Measurements from ENCODE around the gene CDT1.

CDT1 gene

DNA sequence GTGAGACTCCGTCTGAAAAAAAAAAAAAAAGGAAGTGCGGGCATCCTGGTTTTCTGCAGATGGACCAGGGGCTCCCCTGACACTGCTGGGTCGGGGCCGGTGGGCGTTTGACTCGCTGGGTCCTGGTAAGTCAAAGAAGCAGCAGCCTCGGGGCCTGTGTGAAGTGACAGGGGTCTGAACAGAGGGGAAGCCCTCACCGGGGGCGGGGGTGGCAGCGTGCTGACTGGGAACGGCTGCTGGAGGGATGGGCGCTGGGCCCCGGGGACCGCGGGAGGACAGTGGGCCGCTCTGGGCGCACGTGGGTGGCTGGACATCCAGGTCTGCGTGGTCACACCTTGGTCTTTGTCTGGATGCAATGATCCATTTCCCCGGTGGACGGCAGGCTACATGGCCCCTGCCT lies 45.0 kb downstream of the CDT1 start:
- H3K4me3 ChIP-seq (ENCODE audit: low read depth, low read length), result no peak overlapping the region
- DNase-seq (ENCODE audit: low read depth), result no peak
- TF ChIP-seq, protein P1, sequence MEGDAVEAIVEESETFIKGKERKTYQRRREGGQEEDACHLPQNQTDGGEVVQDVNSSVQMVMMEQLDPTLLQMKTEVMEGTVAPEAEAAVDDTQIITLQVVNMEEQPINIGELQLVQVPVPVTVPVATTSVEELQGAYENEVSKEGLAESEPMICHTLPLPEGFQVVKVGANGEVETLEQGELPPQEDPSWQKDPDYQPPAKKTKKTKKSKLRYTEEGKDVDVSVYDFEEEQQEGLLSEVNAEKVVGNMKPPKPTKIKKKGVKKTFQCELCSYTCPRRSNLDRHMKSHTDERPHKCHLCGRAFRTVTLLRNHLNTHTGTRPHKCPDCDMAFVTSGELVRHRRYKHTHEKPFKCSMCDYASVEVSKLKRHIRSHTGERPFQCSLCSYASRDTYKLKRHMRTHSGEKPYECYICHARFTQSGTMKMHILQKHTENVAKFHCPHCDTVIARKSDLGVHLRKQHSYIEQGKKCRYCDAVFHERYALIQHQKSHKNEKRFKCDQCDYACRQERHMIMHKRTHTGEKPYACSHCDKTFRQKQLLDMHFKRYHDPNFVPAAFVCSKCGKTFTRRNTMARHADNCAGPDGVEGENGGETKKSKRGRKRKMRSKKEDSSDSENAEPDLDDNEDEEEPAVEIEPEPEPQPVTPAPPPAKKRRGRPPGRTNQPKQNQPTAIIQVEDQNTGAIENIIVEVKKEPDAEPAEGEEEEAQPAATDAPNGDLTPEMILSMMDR (IDR thresholded peaks at IDR 0.05; ENCODE audit: low read depth, low read length, missing control alignments), result no peak
- in situ Hi-C loops (cut with HindIII; ENCODE audit: low sequenced_read_pairs), result no loop called here

DNA sequence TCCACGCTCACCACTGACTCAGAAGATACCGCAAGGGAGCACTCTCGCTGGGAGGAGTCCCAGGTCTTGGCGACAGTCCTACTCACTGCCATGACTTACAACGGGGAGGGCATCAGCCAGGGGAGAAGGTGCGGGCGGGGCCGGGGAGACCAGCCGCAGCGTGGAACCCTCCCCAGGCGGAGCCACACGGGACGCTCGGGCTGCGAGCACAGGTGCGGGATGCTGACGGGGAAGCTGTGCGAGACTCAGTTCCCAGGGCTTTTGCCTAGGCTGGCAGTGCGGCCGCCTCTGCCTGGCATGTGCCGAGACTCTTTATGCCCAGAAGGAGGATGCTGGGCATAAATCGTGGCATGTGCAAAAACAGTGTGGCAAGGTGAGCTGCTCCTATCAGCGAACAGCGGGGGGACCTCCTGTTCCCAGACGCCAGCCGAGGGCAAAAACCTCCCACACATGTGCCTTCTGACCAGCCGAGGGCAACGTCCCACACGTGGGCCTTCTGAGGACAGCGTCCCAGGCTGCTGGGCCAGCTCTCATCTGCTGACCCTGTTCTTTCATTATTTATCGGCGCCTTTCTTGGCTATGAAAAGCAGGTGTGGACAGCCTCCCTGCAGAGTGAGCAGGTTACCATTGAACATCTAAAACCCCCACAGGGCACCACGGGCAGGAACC lies 47.1 kb downstream of the CDT1 start:
- H3K4me3 ChIP-seq (ENCODE audit: low read depth, low read length), result no peak overlapping the region
- TF ChIP-seq, protein P1 (IDR thresholded peaks at IDR 0.05; ENCODE audit: low read depth, low read length, missing control alignments), result no peak
- no peak for DNase-seq (ENCODE audit: low read depth)
- in situ Hi-C loops (cut with HindIII; ENCODE audit: low sequenced_read_pairs), result loop anchor here (25.0 kb wide), 1 partner anchor 88 kb away; no protein-coding TSS in a partner anchor

DNA sequence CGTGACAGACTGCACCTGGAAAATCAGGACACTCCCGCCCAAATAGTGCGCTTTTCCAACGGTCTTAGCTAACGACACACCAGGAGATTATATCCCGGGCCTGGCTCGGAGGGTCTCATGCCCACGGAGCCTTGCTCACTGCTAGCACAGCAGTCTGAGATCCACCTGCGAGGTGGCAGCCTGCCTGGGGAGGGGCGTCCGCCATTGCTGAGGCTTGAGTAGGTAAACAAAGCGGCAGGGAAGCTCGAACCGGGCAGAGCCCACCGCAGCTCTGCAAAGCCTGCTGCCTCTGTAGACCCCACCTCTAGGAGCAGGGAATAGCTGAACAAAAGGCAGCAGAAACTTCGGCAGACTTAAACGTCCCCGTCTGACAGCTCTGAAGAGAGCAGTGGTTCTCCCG lies 48.0 kb downstream of the CDT1 start:
- DNase-seq (ENCODE audit: low read depth), result no peak
- TF ChIP-seq, protein P1 (IDR thresholded peaks at IDR 0.05; ENCODE audit: low read depth, low read length, missing control alignments), result no peak
- H3K4me3 ChIP-seq (ENCODE audit: low read depth, low read length), result no peak overlapping the region
- in situ Hi-C loops (cut with HindIII; ENCODE audit: low sequenced_read_pairs), result loop anchor here (25.0 kb wide), 1 partner anchor 89 kb away; no protein-coding TSS in a partner anchor

DNA sequence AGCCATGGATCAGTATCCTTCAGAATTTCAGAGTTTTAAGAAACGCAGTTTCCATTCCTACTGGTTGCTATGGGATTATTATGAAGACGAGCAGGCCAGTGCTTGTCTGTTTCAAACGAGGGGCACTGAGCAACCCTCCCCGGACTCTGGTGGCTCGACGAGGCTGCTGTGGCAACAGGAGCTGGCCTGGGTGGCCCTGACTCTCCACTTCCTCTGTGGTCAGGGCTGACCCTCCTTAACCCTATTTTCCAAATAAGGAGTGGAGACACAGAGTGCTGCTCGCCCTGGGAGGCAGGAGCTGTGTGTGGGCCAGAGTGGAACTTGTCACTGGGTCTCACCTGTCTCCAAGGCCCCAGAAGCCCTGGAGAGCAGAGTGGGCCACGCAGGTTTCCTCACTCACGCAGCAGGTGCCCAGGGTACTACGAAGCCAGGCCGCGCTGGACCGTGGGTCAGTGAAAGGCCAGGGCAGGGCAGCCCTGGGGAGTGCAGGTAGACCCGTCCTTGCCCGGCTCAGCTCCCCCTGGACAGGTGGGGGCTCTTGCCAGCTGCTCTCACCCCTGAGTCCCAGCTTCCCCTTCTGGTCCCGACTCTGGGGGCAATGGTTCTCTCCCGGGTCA lies 49.8 kb downstream of the CDT1 start:
- TF ChIP-seq, protein P1 (IDR thresholded peaks at IDR 0.05; ENCODE audit: low read depth, low read length, missing control alignments), result no peak
- in situ Hi-C loops (cut with HindIII; ENCODE audit: low sequenced_read_pairs), result loop anchor here (25.0 kb wide), 1 partner anchor 91 kb away; no protein-coding TSS in a partner anchor
- no peak overlapping the region for H3K4me3 ChIP-seq (ENCODE audit: low read depth, low read length)
- no peak for DNase-seq (ENCODE audit: low read depth)

DNA sequence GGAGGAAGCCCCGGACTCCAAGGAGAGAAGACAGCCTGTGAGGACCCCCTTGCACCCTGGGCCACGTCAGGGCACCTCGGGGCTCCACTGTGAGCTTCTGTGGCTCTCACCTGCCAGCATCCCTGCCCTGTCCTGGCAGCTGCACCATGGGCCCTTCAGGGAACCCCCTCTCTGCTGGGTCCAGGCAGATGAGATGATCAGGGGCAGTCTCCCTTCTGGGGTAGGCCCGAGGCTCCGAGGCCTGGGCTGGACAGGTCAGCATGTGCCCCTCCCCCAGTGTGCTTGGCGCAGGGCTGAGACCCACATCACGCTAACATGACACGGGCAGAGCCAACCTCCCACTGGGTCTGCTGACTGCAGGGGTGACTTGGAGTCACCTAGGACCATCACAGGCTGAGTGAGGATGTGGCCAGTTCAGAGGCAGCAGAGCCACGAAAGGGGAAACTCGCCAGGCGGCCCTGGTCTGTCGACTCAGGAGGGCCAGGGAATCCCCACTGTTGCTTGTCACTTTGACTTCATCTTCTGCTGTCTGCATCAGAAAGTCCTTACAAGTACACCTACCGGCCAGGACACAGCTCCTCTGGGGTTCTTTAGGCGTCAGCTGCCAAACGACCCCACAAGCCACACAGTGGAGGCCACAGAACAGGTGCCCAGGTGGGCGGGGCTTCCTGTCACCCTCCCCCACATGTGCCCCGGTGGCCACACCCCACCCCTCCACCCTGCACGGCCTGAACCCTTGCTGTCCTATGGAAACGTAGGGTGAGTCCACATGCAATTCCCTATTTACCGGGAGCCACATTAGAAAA lies 50.9 kb downstream of the CDT1 start:
- DNase-seq (ENCODE audit: low read depth), result no peak

DNA sequence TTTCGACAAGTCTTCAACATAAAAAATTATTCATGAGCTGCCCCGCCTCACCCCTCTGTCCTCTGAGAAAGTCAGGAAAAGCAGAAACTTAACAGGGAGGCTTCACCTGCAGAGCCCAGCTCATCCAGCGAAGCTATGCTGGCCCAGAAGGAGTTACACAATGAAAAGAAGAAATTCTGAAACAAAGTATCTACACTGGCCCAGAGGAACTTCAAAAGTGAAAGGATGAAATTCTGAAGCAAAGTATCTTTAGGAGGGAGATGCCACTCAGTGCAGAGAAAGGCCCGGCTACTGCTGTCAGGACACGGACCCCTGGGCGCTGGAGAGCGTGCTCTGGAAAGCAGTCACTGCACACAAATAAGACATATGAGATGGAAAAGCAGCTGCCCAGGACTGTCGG lies 51.6 kb downstream of the CDT1 start:
- in situ Hi-C loops (cut with HindIII; ENCODE audit: low sequenced_read_pairs), result loop anchor here (25.0 kb wide), 1 partner anchor 93 kb away; no protein-coding TSS in a partner anchor
- DNase-seq (ENCODE audit: low read depth), result no peak
- TF ChIP-seq, protein P1 (IDR thresholded peaks at IDR 0.05; ENCODE audit: low read depth, low read length, missing control alignments), result no peak
- H3K4me3 ChIP-seq (ENCODE audit: low read depth, low read length), result no peak overlapping the region

More for the DNA sequence above, 50.9 kb downstream of the CDT1 start:
- TF ChIP-seq, protein P1 (IDR thresholded peaks at IDR 0.05; ENCODE audit: low read depth, low read length, missing control alignments), result no peak
- H3K4me3 ChIP-seq (ENCODE audit: low read depth, low read length), result no peak overlapping the region
- in situ Hi-C loops (cut with HindIII; ENCODE audit: low sequenced_read_pairs), result loop anchor here (25.0 kb wide), 1 partner anchor 92 kb away; no protein-coding TSS in a partner anchor

All from astrocyte of the cerebellum (primary cell).